ENCODE data around the gene TMEM221. TPM values are rescaled to one million over a fixed set of nuclear protein-coding genes. Genes with fewer than 3 reads are reported as not detected.

TMEM221 gene
- total and polyA plus RNA-seq, 8 donors, result 1.6 to 2.6 (median 2.0) TPM; not detected in 2

DNA sequence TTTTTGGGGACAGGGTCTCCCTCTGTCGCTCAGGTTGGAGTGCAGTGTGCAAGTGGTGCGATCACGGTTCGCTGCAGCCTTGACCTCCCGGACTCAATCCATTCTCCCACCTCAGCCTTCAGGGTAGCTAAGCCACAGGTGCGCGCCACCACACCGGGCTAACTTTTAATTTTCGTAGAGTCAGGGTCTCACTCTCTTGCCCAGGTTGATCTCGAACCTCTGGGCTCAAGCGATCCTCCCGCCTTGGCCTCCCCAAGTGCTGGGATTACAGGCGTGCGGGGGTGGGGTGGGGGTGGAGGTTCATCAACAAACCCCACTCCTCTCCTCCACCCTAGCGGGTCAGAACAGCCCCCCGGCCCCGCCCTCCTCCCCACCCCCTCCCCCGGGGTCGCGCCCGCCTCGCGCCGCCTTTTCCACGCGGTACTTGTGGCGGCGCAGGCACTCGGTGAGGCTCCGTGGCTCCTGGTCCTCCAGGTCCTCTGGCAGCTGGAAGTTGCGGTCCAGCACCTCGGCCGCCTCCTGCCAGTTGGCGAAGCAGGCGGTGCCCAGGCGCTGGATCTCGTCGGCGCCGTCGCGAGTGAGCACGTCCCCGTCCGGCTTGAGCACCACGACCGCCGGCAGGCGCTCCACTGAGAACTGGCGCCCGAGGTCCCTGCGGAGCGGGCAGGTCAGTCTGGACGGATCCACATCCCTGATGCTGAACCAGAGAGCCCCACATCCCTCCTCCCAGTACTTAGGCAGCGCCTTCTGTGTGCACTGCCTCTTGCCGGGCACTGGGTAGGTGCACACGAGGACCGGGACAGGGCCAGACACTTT is 7.0 kb upstream of the TMEM221 start:
- peaks cover 22 to 78% of the 10 kb centered on the region in 2 donors for H3K27me3 ChIP-seq
- no peaks in the 10 kb centered on the region for H3K9me3 ChIP-seq
- DNase-seq (no peak), ATAC-seq (no peak)
- TF ChIP-seq, protein P1, sequence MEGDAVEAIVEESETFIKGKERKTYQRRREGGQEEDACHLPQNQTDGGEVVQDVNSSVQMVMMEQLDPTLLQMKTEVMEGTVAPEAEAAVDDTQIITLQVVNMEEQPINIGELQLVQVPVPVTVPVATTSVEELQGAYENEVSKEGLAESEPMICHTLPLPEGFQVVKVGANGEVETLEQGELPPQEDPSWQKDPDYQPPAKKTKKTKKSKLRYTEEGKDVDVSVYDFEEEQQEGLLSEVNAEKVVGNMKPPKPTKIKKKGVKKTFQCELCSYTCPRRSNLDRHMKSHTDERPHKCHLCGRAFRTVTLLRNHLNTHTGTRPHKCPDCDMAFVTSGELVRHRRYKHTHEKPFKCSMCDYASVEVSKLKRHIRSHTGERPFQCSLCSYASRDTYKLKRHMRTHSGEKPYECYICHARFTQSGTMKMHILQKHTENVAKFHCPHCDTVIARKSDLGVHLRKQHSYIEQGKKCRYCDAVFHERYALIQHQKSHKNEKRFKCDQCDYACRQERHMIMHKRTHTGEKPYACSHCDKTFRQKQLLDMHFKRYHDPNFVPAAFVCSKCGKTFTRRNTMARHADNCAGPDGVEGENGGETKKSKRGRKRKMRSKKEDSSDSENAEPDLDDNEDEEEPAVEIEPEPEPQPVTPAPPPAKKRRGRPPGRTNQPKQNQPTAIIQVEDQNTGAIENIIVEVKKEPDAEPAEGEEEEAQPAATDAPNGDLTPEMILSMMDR (IDR thresholded peaks at IDR 0.05), result no peak
- H3K27ac ChIP-seq, result no peak overlapping the region
- H3K4me3 ChIP-seq, result no peak overlapping the region
- no peaks in the 10 kb centered on the region for H3K36me3 ChIP-seq
- intact Hi-C loops (cut with DNase I), result no loop called here
- no peaks in the 10 kb centered on the region for H3K4me1 ChIP-seq

DNA sequence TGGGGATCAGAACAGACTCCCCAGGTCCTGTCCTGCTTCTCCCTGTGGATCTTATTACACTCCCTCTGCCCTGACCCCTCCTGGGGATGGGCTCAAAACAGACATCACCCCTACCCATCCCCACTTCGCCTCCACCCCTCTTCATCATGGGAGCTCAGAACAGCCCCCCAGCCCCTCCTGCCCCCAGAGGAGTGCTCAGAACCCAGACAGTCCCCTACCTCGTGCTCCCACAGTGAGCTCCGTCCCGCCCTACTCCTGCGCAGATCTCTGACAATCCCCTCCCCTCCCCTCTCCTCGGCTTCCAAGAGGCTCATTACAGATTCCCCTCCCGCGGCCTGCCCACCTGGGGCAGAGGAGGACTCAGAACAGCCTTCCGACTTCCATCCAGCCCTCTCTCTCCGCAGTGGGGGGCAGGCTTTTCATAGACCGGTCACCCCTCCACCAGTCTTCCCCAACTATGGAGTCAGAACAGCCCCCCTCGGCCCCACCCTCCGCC is 6.2 kb upstream of the TMEM221 start:
- ATAC-seq, result no peak
- intact Hi-C loops (cut with DNase I), result no loop called here
- Histone ChIP-seq H3K36me3 (no peaks in the 10 kb centered on the region), H3K9me3 (no peaks in the 10 kb centered on the region), H3K4me3 (no peak overlapping the region), H3K27me3 (peaks cover 22 to 75% of the 10 kb centered on the region in 2 donors), H3K4me1 (no peaks in the 10 kb centered on the region), H3K27ac (no peak overlapping the region)
- peak in 1 of 4 donors; percentile 43 for DNase-seq
- TF ChIP-seq, protein P1 (IDR thresholded peaks at IDR 0.05), result no peak

DNA sequence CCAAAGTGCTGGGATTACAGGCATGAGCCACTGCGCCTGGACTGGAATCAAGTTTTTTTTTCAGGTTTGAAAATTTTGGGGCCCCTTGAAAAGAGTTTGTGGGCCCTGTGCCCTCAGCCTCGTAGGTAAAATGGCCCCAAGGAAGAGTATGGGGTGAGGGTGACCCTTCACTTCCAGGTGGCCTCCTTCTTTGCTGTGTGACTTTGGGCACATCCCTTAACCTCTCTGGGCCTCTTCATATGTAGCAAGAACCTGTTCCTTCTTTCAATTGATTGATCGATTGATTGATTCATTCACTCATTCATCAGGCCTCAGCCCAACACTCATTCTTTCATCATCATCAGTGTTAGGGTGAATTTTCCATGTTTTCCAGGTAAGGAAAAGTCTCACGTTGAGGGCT is 3.4 kb upstream of the TMEM221 start:
- no peaks in the 10 kb centered on the region for H3K36me3 ChIP-seq
- no peaks in the 10 kb centered on the region for H3K9me3 ChIP-seq
- DNase-seq, result no peak
- no peak overlapping the region for H3K27ac ChIP-seq
- H3K4me3 ChIP-seq, result no peak overlapping the region
- ATAC-seq, result no peak
- H3K4me1 ChIP-seq, result peaks cover 0 to 12% of the 10 kb centered on the region in 2 donors
- intact Hi-C loops (cut with DNase I), result no loop called here
- TF ChIP-seq, protein P1 (IDR thresholded peaks at IDR 0.05), result no peak
- H3K27me3 ChIP-seq, result peaks cover 22 to 75% of the 10 kb centered on the region in 2 donors

DNA sequence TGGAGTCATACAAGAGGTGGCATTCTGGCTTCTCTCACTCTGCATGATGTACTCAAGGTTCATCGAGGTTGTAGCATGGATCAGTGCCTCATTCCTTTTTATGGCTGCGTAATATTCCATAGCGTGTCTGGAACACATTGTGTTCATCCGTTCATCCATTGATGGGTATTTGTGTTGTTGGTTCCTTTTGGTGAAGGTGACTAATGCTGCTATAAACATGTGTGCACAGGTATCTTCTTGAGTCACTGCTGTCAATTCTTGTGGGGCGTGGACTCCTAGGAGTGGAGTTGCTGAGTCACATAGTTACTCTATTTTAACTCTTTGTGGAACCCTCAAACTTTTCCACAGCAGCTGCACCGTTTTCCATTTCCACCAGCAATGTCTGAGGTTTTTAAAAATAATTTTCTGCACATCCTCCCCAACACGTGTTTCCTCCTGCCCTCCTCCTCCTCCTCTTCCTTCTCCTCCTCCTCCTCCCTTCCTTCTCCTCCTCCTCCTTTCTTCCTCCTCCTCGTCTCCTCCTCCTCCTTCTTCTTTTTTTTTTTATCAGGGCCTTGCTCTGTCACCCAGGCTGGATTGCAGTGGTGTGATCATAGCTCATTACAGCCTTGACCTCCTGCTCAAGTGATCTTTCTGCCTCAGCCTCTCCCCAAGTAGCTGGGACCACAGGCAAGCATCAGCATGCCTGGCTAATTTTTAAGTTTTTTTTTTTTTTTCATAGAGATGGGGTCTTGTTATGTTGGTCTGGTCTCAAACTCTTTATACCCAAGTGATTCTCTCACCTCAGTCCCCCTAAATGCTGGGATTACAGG is 2.0 kb upstream of the TMEM221 start:
- no peak for ATAC-seq
- Histone ChIP-seq H3K27me3 (peaks cover 12 to 63% of the 10 kb centered on the region in 2 donors), H3K4me3 (no peak overlapping the region), H3K4me1 (peaks cover 0 to 12% of the 10 kb centered on the region in 2 donors), H3K9me3 (no peaks in the 10 kb centered on the region), H3K36me3 (no peaks in the 10 kb centered on the region), H3K27ac (no peak overlapping the region)
- no peak for DNase-seq
- TF ChIP-seq, protein P1 (IDR thresholded peaks at IDR 0.05), result no peak
- intact Hi-C loops (cut with DNase I), result no loop called here

DNA sequence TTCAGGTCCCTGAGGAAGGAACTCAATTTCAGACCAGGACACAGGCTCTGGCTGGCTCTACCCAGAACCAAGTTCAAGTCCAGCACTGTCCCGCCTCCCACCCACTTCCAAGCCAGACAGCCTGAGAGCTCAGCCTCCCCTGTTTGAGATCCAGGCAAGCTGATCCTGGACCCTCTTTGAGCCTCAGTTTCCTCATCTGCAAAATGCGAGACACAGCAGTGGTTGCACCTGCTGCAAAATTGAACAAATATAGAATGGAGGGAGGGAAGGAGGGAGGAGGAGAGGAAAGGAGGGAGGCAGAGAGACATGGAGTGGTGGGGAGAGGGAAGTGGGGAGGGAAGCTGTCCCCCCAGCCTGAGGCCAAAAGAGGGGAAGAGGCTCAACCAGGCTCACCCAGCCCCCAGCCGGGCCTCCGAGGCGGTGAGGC is 751 bp downstream of the TMEM221 start:
- Histone ChIP-seq H3K27ac (no peak overlapping the region), H3K27me3 (peaks cover 0 to 41% of the 10 kb centered on the region in 2 donors), H3K36me3 (no peaks in the 10 kb centered on the region), H3K4me3 (no peak overlapping the region), H3K4me1 (peaks cover 0 to 12% of the 10 kb centered on the region in 2 donors), H3K9me3 (no peaks in the 10 kb centered on the region)
- ATAC-seq (no peak), DNase-seq (peak in 1 of 4 donors; percentile 14)
- intact Hi-C loops (cut with DNase I), result no loop called here
- TF ChIP-seq, protein P1 (IDR thresholded peaks at IDR 0.05), result no peak
